Kidney epithelial cell (primary cell): ENCODE data around the gene KRTAP3-2. TPM values are rescaled to one million over a fixed set of nuclear protein-coding genes. Genes with fewer than 3 reads are reported as not detected.

Source experiments
- DNase-seq: peaks from one replicate; pipeline ENCODE4 v3.0.0-alpha.2; 2010; ENCODE audit warnings: low read depth
- H3K27me3 ChIP-seq: 2 replicates; pipeline ENCODE4 v1.6.0; 2011; ENCODE audit warnings: low read length; ENCODE audit not compliant: control insufficient read depth, insufficient read depth
- H3K36me3 ChIP-seq: 2 replicates; pipeline ENCODE4 v1.5.1; 2011; ENCODE audit warnings: low read length; ENCODE audit not compliant: control insufficient read depth, insufficient read depth
- H3K4me3 ChIP-seq: 2 replicates; pipeline ENCODE4 v1.5.1; 2011; ENCODE audit warnings: low read depth, mild to moderate bottlenecking, control low read depth, low read length
- total RNA-seq: library from RNA; depleted of rRNA; stranded (reverse); fragments of >200 nt; gene quantifications from 2 replicates; pipeline ENCODE4 v1.2.3, GENCODE V29; 2015
- TF ChIP-seq, protein P1 (sequence below): IDR thresholded peaks from 2 replicates; pipeline ENCODE4 v1.5.1; 2011; ENCODE audit warnings: mild to moderate bottlenecking, moderate library complexity, low read length, control low read depth, inconsistent platforms; ENCODE audit not compliant: insufficient read depth, poor library complexity, severe bottlenecking

The KRTAP3-2 gene
- total RNA-seq, 1 donor from 2014 or later: not detected

DNA sequence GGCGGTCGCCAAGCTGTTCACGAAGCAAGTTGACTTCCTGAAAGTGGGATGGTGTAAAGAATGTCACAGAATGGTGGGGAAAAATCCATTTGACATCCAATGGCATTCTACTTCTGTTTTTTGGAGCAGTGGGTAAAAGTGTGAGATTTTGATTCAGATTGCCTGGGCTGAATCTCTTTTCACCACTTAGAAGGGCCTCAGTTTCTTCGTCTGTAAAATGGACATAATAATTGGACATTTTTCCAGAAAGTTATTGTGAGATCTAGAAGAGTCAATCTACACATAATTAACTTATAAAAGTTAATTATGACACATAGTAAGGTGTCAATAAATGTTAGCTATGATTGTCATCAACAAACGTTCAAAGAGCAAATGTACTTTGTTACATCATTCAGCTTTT, 18.6 kb downstream of the KRTAP3-2 start:
- no peak for DNase-seq
- TF ChIP-seq, protein P1, sequence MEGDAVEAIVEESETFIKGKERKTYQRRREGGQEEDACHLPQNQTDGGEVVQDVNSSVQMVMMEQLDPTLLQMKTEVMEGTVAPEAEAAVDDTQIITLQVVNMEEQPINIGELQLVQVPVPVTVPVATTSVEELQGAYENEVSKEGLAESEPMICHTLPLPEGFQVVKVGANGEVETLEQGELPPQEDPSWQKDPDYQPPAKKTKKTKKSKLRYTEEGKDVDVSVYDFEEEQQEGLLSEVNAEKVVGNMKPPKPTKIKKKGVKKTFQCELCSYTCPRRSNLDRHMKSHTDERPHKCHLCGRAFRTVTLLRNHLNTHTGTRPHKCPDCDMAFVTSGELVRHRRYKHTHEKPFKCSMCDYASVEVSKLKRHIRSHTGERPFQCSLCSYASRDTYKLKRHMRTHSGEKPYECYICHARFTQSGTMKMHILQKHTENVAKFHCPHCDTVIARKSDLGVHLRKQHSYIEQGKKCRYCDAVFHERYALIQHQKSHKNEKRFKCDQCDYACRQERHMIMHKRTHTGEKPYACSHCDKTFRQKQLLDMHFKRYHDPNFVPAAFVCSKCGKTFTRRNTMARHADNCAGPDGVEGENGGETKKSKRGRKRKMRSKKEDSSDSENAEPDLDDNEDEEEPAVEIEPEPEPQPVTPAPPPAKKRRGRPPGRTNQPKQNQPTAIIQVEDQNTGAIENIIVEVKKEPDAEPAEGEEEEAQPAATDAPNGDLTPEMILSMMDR: no peak
- no peak overlapping the region for H3K4me3 ChIP-seq
- H3K36me3 ChIP-seq: no peaks in the 10 kb centered on the region
- no peaks in the 10 kb centered on the region for H3K27me3 ChIP-seq

DNA sequence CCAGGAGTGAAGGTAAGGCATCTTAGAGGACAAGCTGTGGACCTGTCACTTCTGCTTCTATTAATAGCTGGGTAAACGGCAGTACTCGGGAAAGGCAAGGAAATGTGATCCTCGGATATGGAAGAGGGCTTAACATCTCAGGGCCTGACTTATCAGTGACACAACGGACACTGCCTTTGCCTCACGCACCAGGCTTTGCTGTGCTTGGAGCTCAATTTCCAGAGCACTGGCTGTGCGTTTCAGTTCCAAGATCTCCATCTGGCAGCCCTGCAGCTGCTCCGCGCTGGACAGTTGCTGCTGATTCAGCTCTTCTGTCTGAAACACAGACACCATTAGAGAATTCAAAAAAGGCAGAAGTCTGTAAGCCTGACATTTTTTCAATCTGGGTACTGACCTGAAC, 19.1 kb downstream of the KRTAP3-2 start:
- TF ChIP-seq, protein P1: no peak
- Histone ChIP-seq H3K36me3 (no peaks in the 10 kb centered on the region), H3K4me3 (no peak overlapping the region), H3K27me3 (no peaks in the 10 kb centered on the region)
- no peak for DNase-seq

DNA sequence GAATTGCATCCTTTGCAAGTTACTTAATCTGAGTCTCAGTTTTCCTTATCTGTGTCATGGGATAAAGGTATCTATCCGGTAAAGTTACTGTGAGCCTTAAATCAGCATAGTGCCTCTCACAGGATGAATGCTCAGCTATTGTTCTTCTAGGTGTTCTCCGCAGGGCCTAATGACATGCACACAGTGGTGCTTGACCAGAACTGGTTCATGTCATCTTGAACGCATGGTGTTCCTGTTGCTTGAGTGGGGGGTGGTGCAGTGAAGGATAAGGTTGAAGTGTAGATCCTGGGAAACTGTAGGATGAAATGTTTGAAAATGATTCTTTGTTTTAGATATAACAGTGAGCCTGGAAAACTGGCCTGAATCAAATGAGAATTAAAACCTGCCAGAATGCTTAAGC, 19.6 kb downstream of the KRTAP3-2 start:
- no peaks in the 10 kb centered on the region for H3K27me3 ChIP-seq
- TF ChIP-seq, protein P1: no peak
- no peaks in the 10 kb centered on the region for H3K36me3 ChIP-seq
- H3K4me3 ChIP-seq: no peak overlapping the region
- DNase-seq: no peak

DNA sequence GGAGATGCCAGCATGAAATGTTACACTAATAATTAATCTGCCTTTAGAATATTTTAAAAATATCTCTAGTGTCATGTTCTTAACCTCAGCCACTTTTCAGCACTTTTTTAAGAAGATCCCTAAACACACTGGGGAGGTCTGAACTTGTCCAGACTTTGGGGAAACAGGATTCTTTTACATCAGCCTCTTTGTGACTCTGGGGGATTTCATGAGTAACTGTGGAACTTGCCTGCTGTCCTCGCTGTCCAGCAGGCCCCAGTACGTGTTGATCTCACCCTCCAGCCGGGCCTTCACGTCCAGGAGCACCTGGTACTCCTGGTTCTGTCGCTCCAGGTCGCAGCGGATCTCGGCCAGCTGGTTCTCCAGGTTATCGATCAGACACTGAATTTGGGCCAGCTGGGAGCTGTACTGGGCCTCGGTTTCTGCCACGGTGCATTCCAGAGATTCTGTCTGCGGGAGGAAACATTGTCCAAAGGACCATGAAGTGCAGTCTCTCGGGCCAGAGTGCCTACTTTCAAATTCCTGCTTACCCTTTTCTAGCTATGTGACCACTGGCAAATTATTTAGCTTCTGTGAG, 21.0 kb downstream of the KRTAP3-2 start:
- H3K27me3 ChIP-seq: no peaks in the 10 kb centered on the region
- H3K36me3 ChIP-seq: no peaks in the 10 kb centered on the region
- no peak overlapping the region for H3K4me3 ChIP-seq
- TF ChIP-seq, protein P1: no peak
- no peak for DNase-seq

DNA sequence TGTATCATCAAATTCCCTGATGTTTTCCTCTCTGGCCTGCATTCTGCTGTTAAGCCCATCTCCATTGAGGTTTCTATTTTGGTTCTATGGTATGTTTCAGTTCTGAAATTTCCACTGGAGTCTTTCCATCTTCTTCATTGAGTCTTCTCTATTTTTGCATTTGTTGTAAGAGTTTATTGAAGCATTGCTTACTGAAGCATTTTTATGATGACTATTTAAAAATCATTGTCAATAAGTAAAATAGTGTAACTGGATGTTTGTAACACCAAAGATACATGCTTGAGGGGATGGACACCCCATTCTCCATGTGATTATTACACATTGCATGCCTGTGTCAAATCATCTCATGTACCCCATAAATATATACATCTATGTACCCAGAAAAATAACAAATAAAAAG, 24.2 kb downstream of the KRTAP3-2 start:
- Histone ChIP-seq H3K36me3 (no peaks in the 10 kb centered on the region), H3K4me3 (no peak overlapping the region), H3K27me3 (no peaks in the 10 kb centered on the region)
- DNase-seq: no peak
- TF ChIP-seq, protein P1: no peak

- TF ChIP-seq, protein P1: no peak
- DNase-seq: no peak
- Histone ChIP-seq H3K36me3 (no peaks in the 10 kb centered on the region), H3K4me3 (no peak overlapping the region), H3K27me3 (no peaks in the 10 kb centered on the region)
These were observed 25.3 kb downstream of the KRTAP3-2 start for GRCh38 chr17:40974366-40974765.
